Kidney (tissue), 14 donors: ENCODE results near the gene USP48. TPM values are rescaled to one million over a fixed set of nuclear protein-coding genes. Genes with fewer than 3 reads are reported as not detected.
"Not testable (repeated sequence)": the region's sequence is repeated elsewhere in the genome, so short reads cannot be mapped to it uniquely, and the experiment has no call there.

Source experiments
- DNase-seq, 5 donors: peaks; one replicate each; pipeline ENCODE4 v3.0.0-alpha.2; 2013 to 2020
- FAIRE-seq: peaks from 2 replicates; lab custom pipeline; 2012; peaks lifted over from hg19 to GRCh38; lab: Jason Lieb, UNC
- H3K27ac ChIP-seq, 2 donors: one replicate each; pipeline ENCODE4 v1.7.0; 2013; ENCODE audit warnings: low read depth in 2 of 2, low read length in 2 of 2, inconsistent platforms in 1 of 2
- H3K27me3 ChIP-seq: one replicate; pipeline ENCODE4 v1.7.1; 2013; ENCODE audit warnings: low read length, inconsistent platforms; ENCODE audit not compliant: control insufficient read depth, insufficient read depth
- H3K36me3 ChIP-seq, 3 donors: one replicate each; pipeline versions ENCODE4 v1.7.0 to v1.7.1; 2013; ENCODE audit warnings: low read length in 3 of 3, control low read depth in 1 of 3, inconsistent platforms in 1 of 3; ENCODE audit not compliant: insufficient read depth in 3 of 3, control insufficient read depth in 2 of 3
- H3K4me1 ChIP-seq, 3 donors: one replicate each; pipeline versions ENCODE4 v1.7.0 to v1.7.1; 2013; ENCODE audit warnings: low read length in 3 of 3, inconsistent platforms in 1 of 3, low read depth in 1 of 3; ENCODE audit not compliant: control insufficient read depth in 2 of 3, insufficient read depth in 2 of 3
- H3K4me3 ChIP-seq, 3 donors: one replicate each; pipeline versions ENCODE4 v1.7.0 to v1.8.1; 2013; ENCODE audit warnings: low read length in 3 of 3, control low read depth in 1 of 3, inconsistent platforms in 1 of 3
- H3K9ac ChIP-seq, 3 donors: one replicate each; pipeline versions ENCODE4 v1.7.0 to v1.7.1; 2013; ENCODE audit warnings: low read length in 3 of 3, control low read depth in 1 of 3, inconsistent platforms in 1 of 3
- H3K9me3 ChIP-seq, 3 donors: one replicate each; pipeline versions ENCODE4 v1.7.0 to v1.7.1; 2013; ENCODE audit warnings: low read length in 3 of 3, control low read depth in 1 of 3, inconsistent platforms in 1 of 3; ENCODE audit not compliant: control insufficient read depth in 2 of 3, insufficient read depth in 1 of 3
- CTCF ChIP-seq: IDR thresholded peaks from 3 replicates; pipeline ENCODE4 v1.5.1; 2012; ENCODE audit warnings: mild to moderate bottlenecking, moderate library complexity, borderline replicate concordance; ENCODE audit not compliant: insufficient read depth; ENCODE audit errors: extremely low read depth
- intact Hi-C: fragments of 100-400 bp; cut with DNase I; formaldehyde crosslinking; loops from one replicate; pipeline ENCODE4 v1.11.1; 2022
- polyA plus RNA-seq: library from polyadenylated mRNA; stranded (reverse); fragments of 350-450 nt; fragmentation: Illumina TruSeq; extraction: RNeasy Lipid Tissue Mini Kit (QIAGEN cat#74804); gene quantifications from one replicate; pipeline ENCODE4 v1.2.3, GENCODE V29; 2014; ENCODE audit warnings: low read depth, low replicate concordance; ENCODE audit not compliant: insufficient read depth
- total RNA-seq: library from RNA; stranded (reverse); fragmentation: NEBNext Ultra II Directional; extraction: Animal tissue kit (Norgen Biotek cat#: 25700); gene quantifications from one replicate; pipeline ENCODE4 v1.2.1, GENCODE V29; 2021
- donor health status: control.
- donor health status: control.
- donor health status: control.
- donor health status: control.
- donor health status: control.
- donor health status: DM: yes; HTN: yes; CAD: no.
- donor health status: Normal renal cell carcinoma (clear cell type).

The USP48 gene
- total and polyA plus RNA-seq, 2 donors from 2014 or later, result 16.7 to 62.8 TPM

GRCh38 chr1:21775550-21775914 is 7.4 kb downstream of the USP48 start:
- no peak overlapping the region for H3K9ac ChIP-seq
- DNase-seq (no peak), FAIRE-seq (no peak)
- no peak overlapping the region for H3K4me3 ChIP-seq
- intact Hi-C loops, result no loop called here
- no peaks in the 10 kb centered on the region for H3K27me3 ChIP-seq
- peaks cover 0 to 2% (median 0%) of the 10 kb centered on the region in 3 donors for H3K4me1 ChIP-seq
- no peaks in the 10 kb centered on the region for H3K9me3 ChIP-seq
- no peak for TF ChIP-seq CTCF
- H3K36me3 ChIP-seq, result no peaks in the 10 kb centered on the region
- no peak overlapping the region for H3K27ac ChIP-seq

GRCh38 chr1:21774835-21775549 is 8.0 kb downstream of the USP48 start:
- Histone ChIP-seq H3K27ac (no peak overlapping the region), H3K4me3 (no peak overlapping the region)

GRCh38 chr1:21773585-21773984 is 9.4 kb downstream of the USP48 start:
- no peak for FAIRE-seq
- intact Hi-C loops, result no loop called here

More at GRCh38 chr1:21774835-21775549, 8.0 kb downstream of the USP48 start:
- no peak for FAIRE-seq
- H3K36me3 ChIP-seq, result no peaks in the 10 kb centered on the region
- H3K9me3 ChIP-seq, result no peaks in the 10 kb centered on the region
- TF ChIP-seq CTCF, result no peak
- DNase-seq, result no peak
- H3K4me1 ChIP-seq, result peaks cover 0 to 2% (median 0%) of the 10 kb centered on the region in 3 donors
- intact Hi-C loops, result no loop called here
- no peak overlapping the region for H3K9ac ChIP-seq
- no peaks in the 10 kb centered on the region for H3K27me3 ChIP-seq

GRCh38 chr1:21771672-21772071 is 11.3 kb downstream of the USP48 start:
- H3K27ac ChIP-seq, H3K9me3 ChIP-seq, H3K4me1 ChIP-seq, H3K27me3 ChIP-seq, H3K4me3 ChIP-seq, DNase-seq, intact Hi-C loops, FAIRE-seq, H3K36me3 ChIP-seq, H3K9ac ChIP-seq: not testable (repeated sequence)

More at GRCh38 chr1:21773585-21773984, 9.4 kb downstream of the USP48 start:
- no peak for TF ChIP-seq CTCF
- no peaks in the 10 kb centered on the region for H3K9me3 ChIP-seq
- no peak overlapping the region for H3K4me3 ChIP-seq
- peaks cover 0 to 2% (median 0%) of the 10 kb centered on the region in 3 donors for H3K4me1 ChIP-seq
- H3K36me3 ChIP-seq, result peaks cover 0 to 5% (median 0%) of the 10 kb centered on the region in 3 donors
- H3K27ac ChIP-seq, result no peak overlapping the region
- no peaks in the 10 kb centered on the region for H3K27me3 ChIP-seq
- no peak overlapping the region for H3K9ac ChIP-seq
- DNase-seq, result no peak

GRCh38 chr1:21770602-21771001 is 12.3 kb downstream of the USP48 start:
- intact Hi-C loops, H3K27me3 ChIP-seq, H3K27ac ChIP-seq, FAIRE-seq, DNase-seq, H3K4me3 ChIP-seq, H3K36me3 ChIP-seq, H3K9ac ChIP-seq, H3K4me1 ChIP-seq, H3K9me3 ChIP-seq: not testable (repeated sequence)
